Measurements from ENCODE around the gene ADGRG6.
A peak's percentile ranks its signal among the peaks of the same experiment; 100 is the strongest.

DNA sequence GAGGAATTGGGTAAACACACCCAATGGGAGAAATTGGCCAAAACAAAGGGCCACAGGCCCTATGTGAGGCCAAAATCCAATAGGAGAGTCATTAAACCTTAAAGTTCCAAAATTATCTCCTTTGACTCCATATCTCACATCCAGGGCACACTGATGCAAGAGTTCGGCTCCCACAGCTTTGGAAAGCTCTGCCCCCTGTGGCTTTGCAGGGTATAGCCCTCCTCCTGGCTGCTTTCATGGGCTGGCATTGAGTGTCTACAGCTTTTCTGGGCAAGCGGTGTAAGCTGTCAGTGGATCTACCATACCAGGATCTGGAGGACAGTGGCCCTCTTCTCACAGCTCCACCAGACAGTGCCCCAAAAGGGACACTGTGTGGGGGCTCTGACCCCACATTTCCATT lies 160.5 kb downstream of the ADGRG6 start:
- TF ChIP-seq CTCF (conservative IDR thresholded peaks at IDR 0.05 in 1 of 2, IDR thresholded peaks at IDR 0.05 in 1 of 2; ENCODE audit: extremely low read depth in 1 of 2, insufficient read depth in 1 of 2, low read depth in 1 of 2, low read length in 2 of 2) (peak; percentile 3 to 7), EZH2 (IDR thresholded peaks at IDR 0.05; ENCODE audit: borderline replicate concordance, low read length) (no peak)
